H1 (cell line): ENCODE results near the gene HOXD10. TPM values are rescaled to one million over a fixed set of nuclear protein-coding genes. Genes with fewer than 3 reads are reported as not detected.
A peak's percentile ranks its signal among the peaks of the same experiment; 100 is the strongest.

Source experiments
- CHD7 ChIP-seq: fragments of 300-600 bp; sonication (generic); IDR thresholded peaks from 2 replicates; pipeline ENCODE4 v1.7.1; 2012; ENCODE audit warnings: low read length, moderate library complexity, mild to moderate bottlenecking, inconsistent platforms; ENCODE audit not compliant: insufficient replicate concordance
- EZH2 ChIP-seq: fragments of 200-600 bp; sonication (generic); IDR thresholded peaks from 2 replicates; pipeline ENCODE4 v1.7.1; 2012; ENCODE audit warnings: low read depth, mild to moderate bottlenecking, moderate library complexity, low read length, inconsistent platforms; ENCODE audit not compliant: severe bottlenecking
- RNF2 ChIP-seq: fragments of 200-900, 300-1000 bp; sonication (generic); IDR thresholded peaks from 2 replicates; pipeline ENCODE4 v1.7.1; 2016; ENCODE audit warnings: borderline replicate concordance, low read depth, mild to moderate bottlenecking, antibody characterized with exemption, low read length; ENCODE audit not compliant: poor library complexity, severe bottlenecking; ENCODE audit errors: missing control alignments
- SIX5 ChIP-seq: IDR thresholded peaks from 2 replicates; pipeline ENCODE4 v1.6.1; 2011; ENCODE audit warnings: mild to moderate bottlenecking, low read depth, low read length
- TAF1 ChIP-seq: IDR thresholded peaks from 2 replicates; pipeline ENCODE4 v1.6.1; 2011; ENCODE audit warnings: mild to moderate bottlenecking, low read depth, low read length
- polyA plus RNA-seq, 7 experiments: library from polyadenylated mRNA; depleted of rRNA in 3 of 7; stranded (reverse) in 5 of 7; unstranded in 2 of 7; fragments of >200 nt in 5 of 7; fragments of 200-250 nt in 2 of 7; gene quantifications; 1 replicate in 5 of 7; 2 replicates in 1 of 7; 4 replicates in 1 of 7; pipeline versions ENCODE4 v1.2.1 to v1.2.3, GENCODE V29; 2011 to 2013; ENCODE audit warnings: missing spikeins in 2 of 7, mixed read lengths in 2 of 7
- total RNA-seq: library from RNA; stranded (reverse); fragmentation: NEBNext Ultra II Directional; extraction: Animal tissue kit (Norgen Biotek cat#: 25700); gene quantifications from 2 replicates; pipeline ENCODE4 v1.2.1, GENCODE V29; 2021

HOXD10 gene
- total and polyA plus RNA-seq, 2 of the 8 experiments (the other 6 are each of a cell fraction or from before 2014, with no cell fraction given), result not detected

- no peak for TF ChIP-seq CHD7
- TF ChIP-seq SIX5, result no peak
- TF ChIP-seq RNF2, result peak; percentile 89
- TF ChIP-seq EZH2, result peak; percentile 21
- no peak for TF ChIP-seq TAF1
Measured at GRCh38 chr2:176089843-176090395, 26.7 kb upstream of the HOXD10 start (continued).
